Spleen (tissue), 7 donors: ENCODE results near the gene ANO2.

ENCODE experiments used
- POLR2A ChIP-seq, 3 donors: fragments of 450-650 bp; IDR thresholded peaks; one replicate each; pipeline ENCODE4 v1.5.1; 2017; ENCODE audit warnings: antibody characterized with exemption in 3 of 3, mild to moderate bottlenecking in 1 of 3
- POLR2AphosphoS5 ChIP-seq, 3 donors: sonication (generic); formaldehyde crosslinking; IDR thresholded peaks; one replicate each; pipeline ENCODE4 v1.5.1; 2017; ENCODE audit warnings: antibody characterized with exemption in 3 of 3
- TF ChIP-seq, protein P1 (sequence below), 11 experiments: fragments of 200-600 bp in 7 of 11; fragments of 450-650 bp in 4 of 11; sonication (generic) in 4 of 11; IDR thresholded peaks in 8 of 11; conservative IDR thresholded peaks in 3 of 11; 1 replicate in 7 of 11; 2 replicates in 4 of 11; pipeline versions ENCODE4 v1.4.0 to v1.8.0; 2016 to 2021; ENCODE audit warnings: antibody characterized with exemption in 11 of 11, inconsistent platforms in 4 of 11, mild to moderate bottlenecking in 1 of 11
- donor health status: DM: no; HTN: no; CAD: no; lungs with moderate emphysema.
- donor health status: DM: no; HTN: no; CAD: no.
- donor health status: DM: no; HTN: no; CAD: no.

DNA sequence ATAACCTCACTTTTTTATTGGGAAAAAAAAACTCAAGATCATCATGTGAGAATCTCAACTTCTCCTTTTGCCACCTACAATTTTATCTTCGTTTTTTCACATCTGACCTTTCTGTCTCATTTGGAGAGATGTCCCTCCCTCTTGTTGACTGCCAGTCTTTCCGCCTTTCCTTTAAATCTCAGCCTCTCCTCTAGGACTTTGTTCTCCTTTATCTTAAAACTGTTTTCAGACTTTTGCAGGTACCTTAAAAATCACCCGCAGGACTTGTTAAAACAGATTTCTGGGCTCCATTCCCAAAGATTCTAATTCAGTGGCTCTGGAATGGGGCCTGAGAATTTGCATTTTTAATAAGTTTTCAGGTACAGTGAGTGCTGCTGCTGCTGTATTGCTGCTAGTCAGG lies 289.9 kb downstream of the ANO2 start:
- TF ChIP-seq POLR2A (IDR thresholded peaks at IDR 0.05) (no peak), POLR2AphosphoS5 (IDR thresholded peaks at IDR 0.05) (no peak)
- TF ChIP-seq, protein P1, sequence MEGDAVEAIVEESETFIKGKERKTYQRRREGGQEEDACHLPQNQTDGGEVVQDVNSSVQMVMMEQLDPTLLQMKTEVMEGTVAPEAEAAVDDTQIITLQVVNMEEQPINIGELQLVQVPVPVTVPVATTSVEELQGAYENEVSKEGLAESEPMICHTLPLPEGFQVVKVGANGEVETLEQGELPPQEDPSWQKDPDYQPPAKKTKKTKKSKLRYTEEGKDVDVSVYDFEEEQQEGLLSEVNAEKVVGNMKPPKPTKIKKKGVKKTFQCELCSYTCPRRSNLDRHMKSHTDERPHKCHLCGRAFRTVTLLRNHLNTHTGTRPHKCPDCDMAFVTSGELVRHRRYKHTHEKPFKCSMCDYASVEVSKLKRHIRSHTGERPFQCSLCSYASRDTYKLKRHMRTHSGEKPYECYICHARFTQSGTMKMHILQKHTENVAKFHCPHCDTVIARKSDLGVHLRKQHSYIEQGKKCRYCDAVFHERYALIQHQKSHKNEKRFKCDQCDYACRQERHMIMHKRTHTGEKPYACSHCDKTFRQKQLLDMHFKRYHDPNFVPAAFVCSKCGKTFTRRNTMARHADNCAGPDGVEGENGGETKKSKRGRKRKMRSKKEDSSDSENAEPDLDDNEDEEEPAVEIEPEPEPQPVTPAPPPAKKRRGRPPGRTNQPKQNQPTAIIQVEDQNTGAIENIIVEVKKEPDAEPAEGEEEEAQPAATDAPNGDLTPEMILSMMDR (IDR thresholded peaks at IDR 0.05 in 8 of 11, conservative IDR thresholded peaks at IDR 0.05 in 3 of 11) = no peak
